Suprapubic skin (tissue), 4 donors: ENCODE data around the gene KRT85. TPM values are rescaled to one million over a fixed set of nuclear protein-coding genes. Genes with fewer than 3 reads are reported as not detected.

Source experiments
- DNase-seq, 2 donors: peaks; one replicate each; pipeline ENCODE4 v3.0.0-alpha.2; 2019; ENCODE audit warnings: low spot score in 2 of 2
- H3K27ac ChIP-seq: fragments of 200-600 bp; sonication (generic); one replicate; pipeline ENCODE4 v1.5.1; 2019
- H3K27me3 ChIP-seq: fragments of 200-600 bp; sonication (generic); one replicate; pipeline ENCODE4 v1.5.1; 2019
- H3K36me3 ChIP-seq: fragments of 200-600 bp; sonication (generic); one replicate; pipeline ENCODE4 v1.5.1; 2019
- H3K4me1 ChIP-seq: fragments of 200-600 bp; sonication (generic); one replicate; pipeline ENCODE4 v1.5.1; 2019
- H3K4me3 ChIP-seq: fragments of 200-600 bp; sonication (generic); one replicate; pipeline ENCODE4 v1.5.1; 2019; ENCODE audit warnings: mild to moderate bottlenecking
- H3K9me3 ChIP-seq: fragments of 200-600 bp; sonication (generic); one replicate; pipeline ENCODE4 v1.5.1; 2019
- CTCF ChIP-seq, 2 donors: fragments of 200-600 bp in 1 of 2; fragments of 450-650 bp in 1 of 2; sonication (generic) in 1 of 2; IDR thresholded peaks; one replicate each; pipeline ENCODE4 v1.5.1; 2016 to 2019; ENCODE audit warnings: antibody characterized with exemption in 2 of 2, mild to moderate bottlenecking in 1 of 2, moderate library complexity in 1 of 2
- EP300 ChIP-seq: sonication (generic); formaldehyde crosslinking; IDR thresholded peaks from one replicate; pipeline ENCODE4 v1.6.1; 2017; ENCODE audit warnings: antibody characterized with exemption
- POLR2A ChIP-seq, 2 donors: fragments of 450-650 bp; IDR thresholded peaks; one replicate each; pipeline ENCODE4 v1.6.1; 2017; ENCODE audit warnings: antibody characterized with exemption in 2 of 2, mild to moderate bottlenecking in 2 of 2, moderate library complexity in 2 of 2
- POLR2AphosphoS5 ChIP-seq, 3 donors: sonication (generic); formaldehyde crosslinking; IDR thresholded peaks; one replicate each; pipeline ENCODE4 v1.6.1; 2017; ENCODE audit warnings: antibody characterized with exemption in 3 of 3
- WGBS: methylation state at CpG from one replicate; pipeline ENCODE4 v1.1.5; 2018; 5-methylcytosine and 5-hydroxymethylcytosine counted together
- total RNA-seq, 4 donors: library from RNA; depleted of rRNA; stranded (reverse); fragments of >200 nt; gene quantifications; one replicate each; pipeline ENCODE4 v1.1.0, GENCODE V29; 2016

The KRT85 gene
- total RNA-seq, 4 donors from 2014 or later, result 4.2 to 766 (median 96.1) TPM

DNA sequence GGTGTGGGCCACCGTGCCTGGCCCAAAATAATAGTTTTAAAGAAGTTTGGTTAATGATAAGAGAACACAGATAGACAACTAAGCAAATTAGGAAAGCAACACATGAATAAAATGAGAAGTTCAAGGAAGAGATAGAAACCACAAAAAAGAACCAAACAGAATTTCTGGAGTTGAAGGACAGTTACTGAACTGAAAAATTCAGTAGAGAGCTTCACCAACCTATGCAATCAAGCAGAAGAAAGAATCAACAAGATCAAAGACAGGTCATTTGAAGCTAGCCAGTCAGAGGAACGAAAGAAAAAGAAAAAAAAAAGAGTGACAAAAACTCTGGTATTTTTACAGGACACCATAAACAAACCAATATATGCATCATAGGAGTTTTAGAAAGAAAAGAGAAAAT, 30.6 kb downstream of the KRT85 start:
- Histone ChIP-seq H3K36me3 (no peaks in the 10 kb centered on the region), H3K27ac (no peak overlapping the region), H3K4me1 (peaks cover 17% of the 10 kb centered on the region), H3K4me3 (no peak overlapping the region), H3K27me3 (peaks cover 3% of the 10 kb centered on the region), H3K9me3 (no peaks in the 10 kb centered on the region)
- no peak for TF ChIP-seq EP300
- no peak for TF ChIP-seq POLR2AphosphoS5 (IDR thresholded peaks at IDR 0.05)
- no peak for TF ChIP-seq CTCF (IDR thresholded peaks at IDR 0.05)
- no peak for TF ChIP-seq POLR2A (IDR thresholded peaks at IDR 0.05)
- DNase-seq, result no peak
- WGBS, result 90% methylated on average over 2 of the region's 2 CpGs

DNA sequence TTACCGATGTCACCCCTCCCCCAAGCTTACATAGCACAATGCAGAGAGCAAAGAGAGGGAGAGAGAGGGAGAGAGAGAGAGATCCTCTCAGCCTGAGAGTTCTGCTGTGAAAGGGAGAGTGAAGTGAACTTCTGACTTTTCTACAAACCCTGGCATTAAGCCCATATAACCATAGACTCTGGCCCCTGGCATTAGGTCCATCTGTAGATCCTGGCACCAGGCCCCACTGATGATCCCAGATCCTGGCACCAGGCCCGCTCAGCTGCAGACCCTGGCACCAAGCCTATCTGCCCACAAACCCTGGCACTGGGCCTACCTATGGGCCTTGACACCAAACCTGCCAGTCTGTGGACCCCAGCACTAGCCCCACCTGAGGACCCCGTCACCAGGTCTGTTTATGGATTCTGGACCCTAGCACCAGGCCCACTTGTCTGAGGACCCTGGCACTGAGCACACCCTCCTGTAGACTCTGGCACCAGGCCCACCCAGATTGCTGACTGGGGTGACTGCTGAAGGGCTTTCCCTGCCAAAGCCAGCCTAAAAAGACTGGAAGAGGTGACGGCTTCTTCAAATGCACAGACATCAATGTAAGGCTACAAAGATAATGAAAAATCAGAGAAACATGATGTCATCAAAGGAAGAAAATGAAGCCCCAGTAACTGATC, 31.6 kb downstream of the KRT85 start:
- WGBS, result 77% methylated on average over 4 of the region's 4 CpGs
- peak in 1 of 2 donors; percentile 42 for DNase-seq
- Histone ChIP-seq H3K27me3 (no peaks in the 10 kb centered on the region), H3K9me3 (no peaks in the 10 kb centered on the region), H3K36me3 (no peaks in the 10 kb centered on the region), H3K4me3 (no peak overlapping the region), H3K27ac (no peak overlapping the region), H3K4me1 (peaks cover 17% of the 10 kb centered on the region)
- TF ChIP-seq POLR2AphosphoS5 (IDR thresholded peaks at IDR 0.05), result no peak
- no peak for TF ChIP-seq POLR2A (IDR thresholded peaks at IDR 0.05)
- TF ChIP-seq EP300, result no peak
- no peak for TF ChIP-seq CTCF (IDR thresholded peaks at IDR 0.05)

DNA sequence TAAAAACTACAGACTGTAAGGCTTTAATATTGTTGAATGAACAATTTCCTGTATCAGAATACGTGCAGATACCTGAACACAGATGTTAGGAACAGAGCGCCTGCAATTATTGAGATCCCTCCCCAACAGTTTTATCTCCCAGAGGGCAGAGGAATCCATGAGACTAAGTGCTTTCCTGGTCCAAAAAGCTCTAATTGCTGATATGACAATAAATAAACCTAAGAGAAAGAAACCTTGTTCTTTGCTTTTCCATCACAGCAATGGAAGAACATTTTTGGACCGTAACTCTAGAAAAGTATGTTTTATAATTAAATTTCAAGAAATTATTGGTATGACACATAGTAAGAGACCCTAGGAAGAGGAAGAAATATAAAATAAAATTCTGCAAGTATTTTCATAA, 33.1 kb downstream of the KRT85 start:
- WGBS, result 85% methylated on average over 3 of the region's 3 CpGs
- Histone ChIP-seq H3K27me3 (no peaks in the 10 kb centered on the region), H3K4me3 (no peak overlapping the region), H3K36me3 (no peaks in the 10 kb centered on the region), H3K27ac (no peak overlapping the region), H3K9me3 (no peaks in the 10 kb centered on the region), H3K4me1 (peaks cover 11% of the 10 kb centered on the region)
- TF ChIP-seq CTCF (IDR thresholded peaks at IDR 0.05), result no peak
- TF ChIP-seq POLR2AphosphoS5 (IDR thresholded peaks at IDR 0.05), result no peak
- TF ChIP-seq POLR2A (IDR thresholded peaks at IDR 0.05), result no peak
- TF ChIP-seq EP300, result no peak
- DNase-seq, result no peak

DNA sequence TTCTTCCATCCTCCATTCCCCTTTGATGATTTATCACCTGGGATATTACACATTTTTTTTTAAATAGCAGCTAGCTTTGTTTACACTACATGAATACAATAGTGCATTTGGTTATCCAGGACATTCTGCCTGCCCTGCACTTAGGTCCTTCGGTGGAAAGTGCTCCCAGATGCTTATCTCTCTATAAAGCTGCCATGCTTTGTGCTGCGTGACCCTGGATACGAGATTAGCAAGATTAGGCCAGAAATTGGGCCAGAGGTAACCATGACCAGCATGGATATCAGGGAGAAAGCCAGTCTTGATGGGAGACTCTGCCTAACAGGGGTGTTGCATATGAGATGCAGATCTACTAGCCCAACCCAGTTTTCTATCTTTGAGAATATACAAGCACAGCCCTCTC, 34.0 kb downstream of the KRT85 start:
- no peak for TF ChIP-seq POLR2AphosphoS5 (IDR thresholded peaks at IDR 0.05)
- no peak for TF ChIP-seq CTCF (IDR thresholded peaks at IDR 0.05)
- no peak for TF ChIP-seq EP300
- TF ChIP-seq POLR2A (IDR thresholded peaks at IDR 0.05), result no peak
- WGBS, result 88% methylated on average over 2 of the region's 3 CpGs
- H3K4me3 ChIP-seq, result no peak overlapping the region
- DNase-seq, result no peak
- H3K9me3 ChIP-seq, result no peaks in the 10 kb centered on the region
- H3K27ac ChIP-seq, result no peak overlapping the region
- H3K27me3 ChIP-seq, result no peaks in the 10 kb centered on the region
- peaks cover 2% of the 10 kb centered on the region for H3K4me1 ChIP-seq
- H3K36me3 ChIP-seq, result no peaks in the 10 kb centered on the region

- Histone ChIP-seq H3K4me3 (no peak overlapping the region), H3K9me3 (no peaks in the 10 kb centered on the region), H3K27ac (no peak overlapping the region), H3K4me1 (peaks cover 6% of the 10 kb centered on the region), H3K27me3 (no peaks in the 10 kb centered on the region), H3K36me3 (no peaks in the 10 kb centered on the region)
- no peak for DNase-seq
- TF ChIP-seq POLR2AphosphoS5 (IDR thresholded peaks at IDR 0.05), result no peak
- no peak for TF ChIP-seq CTCF (IDR thresholded peaks at IDR 0.05)
- no peak for TF ChIP-seq EP300
- TF ChIP-seq POLR2A (IDR thresholded peaks at IDR 0.05), result no peak
- 100% methylated on average over 1 of the region's 1 CpG for WGBS
These were observed 34.9 kb downstream of the KRT85 start for GRCh38 chr12:52332381-52332780.
